ENCODE results near the gene SLC25A48.

The SLC25A48 gene, protein sequence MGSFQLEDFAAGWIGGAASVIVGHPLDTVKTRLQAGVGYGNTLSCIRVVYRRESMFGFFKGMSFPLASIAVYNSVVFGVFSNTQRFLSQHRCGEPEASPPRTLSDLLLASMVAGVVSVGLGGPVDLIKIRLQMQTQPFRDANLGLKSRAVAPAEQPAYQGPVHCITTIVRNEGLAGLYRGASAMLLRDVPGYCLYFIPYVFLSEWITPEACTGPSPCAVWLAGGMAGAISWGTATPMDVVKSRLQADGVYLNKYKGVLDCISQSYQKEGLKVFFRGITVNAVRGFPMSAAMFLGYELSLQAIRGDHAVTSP

GRCh38 chr5:135834639-135835529 lies at the start of gene SLC25A48:
Gene SLC25A48 (plus strand): TSS chr5:135834663. CDS start chr5:135834848, 185 bp downstream.
- peak; percentile 15 to 30 (median 26) for DNase-seq (ENCODE audit: low read depth in 3 of 3)

DNA sequence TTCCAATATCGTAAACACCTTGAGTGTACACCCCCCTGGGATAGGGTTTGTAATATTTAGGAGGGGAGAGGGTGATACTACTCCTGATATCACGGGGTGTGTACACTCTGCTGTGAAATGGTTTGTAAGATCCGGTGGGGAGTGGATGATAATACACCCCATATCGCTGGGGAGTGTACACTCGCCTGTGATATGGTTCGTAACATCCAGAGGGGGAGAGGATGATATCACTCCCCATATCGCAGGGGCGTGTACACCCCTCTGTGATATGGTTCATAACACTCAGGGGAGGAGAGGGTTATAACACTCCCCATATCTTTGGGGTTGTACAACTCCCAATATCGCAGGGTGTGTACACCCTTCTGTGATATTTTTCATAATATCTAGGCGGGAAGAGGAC lies 33.8 kb upstream of the SLC25A48 start:
- DNase-seq (ENCODE audit: low read depth in 3 of 3), result no peak

DNA sequence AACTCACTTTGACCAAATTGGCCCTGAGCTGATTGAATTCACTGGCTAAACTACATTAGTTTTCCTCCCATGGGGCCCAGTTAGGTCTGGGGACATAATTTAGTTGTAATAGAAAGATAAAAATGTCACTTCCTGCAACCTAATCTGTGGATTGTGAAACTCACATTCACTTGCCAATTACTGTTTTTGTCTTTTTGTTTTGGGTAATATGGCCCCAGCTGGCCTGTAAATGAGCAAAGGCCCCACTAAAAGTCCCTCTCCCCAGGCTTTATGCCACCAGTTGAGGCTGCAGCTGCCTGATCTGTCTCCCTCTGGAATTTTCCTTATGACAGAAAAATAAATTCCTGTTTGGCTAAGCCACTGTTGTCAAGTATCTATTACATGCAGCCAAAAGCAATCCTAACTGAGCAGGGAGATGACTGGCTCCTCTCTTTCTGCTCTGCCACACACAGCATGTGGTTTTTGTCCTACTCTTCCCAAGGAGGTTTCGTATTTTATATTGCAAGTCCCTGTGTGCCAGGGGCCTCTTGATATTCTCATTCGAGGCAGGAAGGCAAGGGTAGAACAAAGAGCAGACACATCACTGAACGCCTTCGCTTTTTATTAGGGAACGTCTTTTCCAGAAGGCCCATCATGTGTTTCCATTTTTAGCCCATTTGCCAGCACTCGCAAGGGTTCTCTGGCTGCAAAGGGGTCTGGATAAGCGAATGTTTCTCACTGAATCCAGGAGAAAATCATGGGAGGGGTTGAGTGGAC lies 24.1 kb upstream of the SLC25A48 start:
- DNase-seq (ENCODE audit: low read depth in 3 of 3), result no peak

- DNase-seq (ENCODE audit: low read depth in 3 of 3), result no peak
These were observed 23.5 kb upstream of the SLC25A48 start for GRCh38 chr5:135811007-135811406.

DNA sequence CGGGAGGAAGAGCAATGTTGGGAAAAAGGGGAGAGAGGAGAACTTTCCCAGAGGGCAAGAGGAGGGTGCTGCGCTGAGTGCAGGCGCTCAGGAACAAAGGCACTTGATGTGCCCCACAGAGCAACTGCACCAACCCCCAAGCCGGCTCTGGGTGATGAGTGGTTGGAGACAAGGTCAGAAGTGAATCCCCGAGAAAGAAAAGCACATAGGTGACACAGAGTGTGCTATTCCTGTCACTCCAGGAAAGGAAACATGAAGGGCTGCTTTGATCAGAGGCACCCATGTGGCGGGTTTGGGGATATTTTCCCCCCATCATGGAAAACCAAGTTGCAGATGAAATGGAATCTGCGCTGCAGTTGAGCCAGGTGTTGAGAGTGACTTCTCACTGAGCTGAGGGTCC lies 20.7 kb upstream of the SLC25A48 start:
- no peak for DNase-seq (ENCODE audit: low read depth in 3 of 3)

- no peak for DNase-seq (ENCODE audit: low read depth in 3 of 3)
These were observed 20.1 kb upstream of the SLC25A48 start for GRCh38 chr5:135814316-135814715.

GRCh38 chr5:135814812-135815211 lies 19.7 kb upstream of the SLC25A48 start:
- no peak for DNase-seq (ENCODE audit: low read depth in 3 of 3)

DNA sequence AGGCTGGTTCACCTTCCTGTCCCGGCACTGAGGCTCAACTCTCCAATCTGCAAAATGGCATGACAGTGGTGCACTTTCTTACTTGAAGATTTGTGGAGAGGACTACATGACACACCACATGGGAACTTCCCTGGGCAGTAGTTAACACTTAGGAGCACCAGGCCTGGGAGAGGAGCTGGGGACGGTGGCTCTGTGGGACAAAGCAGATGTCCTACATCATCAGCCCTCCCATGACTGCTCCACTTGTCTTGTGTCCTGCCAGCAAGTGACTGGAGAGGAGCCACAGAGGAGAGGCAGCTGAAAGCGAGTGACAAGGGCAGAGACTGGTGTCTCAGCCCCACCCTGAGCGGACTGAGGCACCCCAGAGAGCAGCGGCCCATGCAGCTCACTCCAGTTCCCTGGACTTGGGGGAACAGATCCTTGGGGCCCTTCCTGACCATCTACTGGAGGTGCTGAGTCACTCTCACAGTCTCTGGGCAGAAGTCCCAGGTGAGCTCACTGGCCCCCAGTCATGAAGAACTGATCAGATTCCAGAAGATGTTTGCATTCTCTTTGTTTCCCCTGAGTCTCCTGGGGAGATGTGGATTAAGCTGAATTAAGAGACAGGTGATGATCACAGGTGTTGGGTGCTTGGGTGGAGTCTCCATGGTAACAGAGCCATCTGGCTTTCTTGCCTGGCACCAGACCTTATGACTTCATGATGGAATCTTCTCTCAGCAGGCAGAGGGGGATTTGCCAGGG lies 13.2 kb upstream of the SLC25A48 start:
- no peak for DNase-seq (ENCODE audit: low read depth in 3 of 3)

DNA sequence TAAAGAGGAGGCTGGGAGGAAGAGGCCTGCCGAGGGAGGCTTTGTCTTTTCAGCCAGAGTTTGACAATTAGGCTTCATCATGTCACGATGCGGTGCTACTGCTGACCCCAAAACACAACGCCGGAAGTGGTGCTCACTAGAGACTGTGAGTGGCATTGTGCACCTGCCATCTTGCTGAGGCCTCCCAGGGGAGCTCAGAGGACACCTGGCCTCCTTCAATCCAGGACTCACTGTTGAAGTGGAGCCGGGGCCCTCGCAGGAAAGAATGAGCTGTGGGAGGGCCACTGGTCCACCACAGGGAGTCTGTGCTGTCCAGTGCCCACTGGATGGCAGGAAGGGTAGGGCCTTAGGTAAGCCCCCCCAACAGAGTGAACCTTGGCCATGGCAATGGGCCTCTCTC lies 12.7 kb upstream of the SLC25A48 start:
- DNase-seq (ENCODE audit: low read depth in 3 of 3), result no peak

GRCh38 chr5:135822286-135822685 lies 12.2 kb upstream of the SLC25A48 start:
- no peak for DNase-seq (ENCODE audit: low read depth in 3 of 3)

DNA sequence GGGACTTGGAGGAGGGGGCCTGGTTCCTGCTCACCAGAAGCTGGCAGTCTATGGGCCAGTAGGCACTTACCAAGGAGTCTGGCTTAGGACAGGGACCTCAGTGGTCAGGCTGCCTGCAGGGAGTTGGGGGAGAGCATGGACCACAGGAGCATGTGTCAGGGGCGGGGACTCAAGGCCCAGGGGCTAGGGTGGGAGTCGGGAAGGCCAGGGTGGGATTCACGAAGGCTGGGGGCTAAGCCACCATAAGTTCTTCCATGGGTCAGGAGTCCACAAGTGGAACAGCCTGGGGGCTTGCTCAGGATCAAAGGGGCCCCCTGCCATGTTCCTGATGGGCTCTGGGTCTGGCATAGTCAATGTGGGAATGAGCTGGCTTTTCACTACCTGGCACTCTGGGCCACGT lies 11.5 kb upstream of the SLC25A48 start:
- no peak for DNase-seq (ENCODE audit: low read depth in 3 of 3)

GRCh38 chr5:135823881-135824280 lies 10.6 kb upstream of the SLC25A48 start:
- DNase-seq (ENCODE audit: low read depth in 3 of 3), result no peak

- no peak for DNase-seq (ENCODE audit: low read depth in 3 of 3)
These were observed 9.9 kb upstream of the SLC25A48 start for GRCh38 chr5:135824541-135825041.

DNA sequence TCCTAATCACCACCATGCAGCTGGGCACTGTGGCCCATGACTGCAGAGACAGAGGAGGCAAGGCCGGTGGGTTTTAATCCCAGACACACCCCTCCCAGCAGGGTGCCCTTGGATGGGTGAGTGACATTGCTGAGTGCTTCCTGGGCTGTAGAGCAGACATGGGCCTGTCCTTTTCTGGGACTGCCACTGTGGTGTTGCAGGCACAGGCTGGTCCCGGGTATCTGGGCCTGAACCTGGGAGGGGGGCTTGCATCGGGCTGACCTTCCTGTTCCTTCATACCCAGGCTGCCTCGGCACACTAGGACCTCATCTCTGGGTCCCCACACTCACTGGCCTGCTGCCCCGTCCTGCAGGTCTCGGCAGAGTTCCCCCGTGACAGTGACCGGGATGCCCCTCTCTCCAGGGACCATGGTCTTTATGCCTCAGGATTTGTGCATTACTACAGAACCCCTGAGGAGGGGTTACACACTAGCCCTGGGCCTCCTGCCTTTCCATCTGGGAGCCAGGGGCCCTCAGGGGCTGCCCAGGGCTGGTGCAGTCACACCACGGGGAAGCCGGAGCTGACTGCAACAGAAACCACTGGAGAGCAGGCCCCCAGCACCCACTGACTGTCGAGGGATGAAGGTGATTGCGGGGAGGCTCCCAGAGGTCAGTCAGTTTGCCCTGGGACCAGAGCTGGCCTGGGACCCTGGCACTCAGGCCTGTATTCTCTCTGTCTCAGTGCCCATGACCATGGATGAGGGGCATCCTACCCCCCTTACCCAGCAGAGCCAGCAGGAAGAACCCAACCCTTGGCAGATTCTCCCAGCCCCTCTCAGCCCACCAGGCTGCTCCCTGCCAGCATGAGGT lies 8.9 kb upstream of the SLC25A48 start:
- DNase-seq (ENCODE audit: low read depth in 3 of 3), result no peak

- no peak for DNase-seq (ENCODE audit: low read depth in 3 of 3)
These were observed 8.3 kb upstream of the SLC25A48 start for GRCh38 chr5:135826221-135826525.

DNA sequence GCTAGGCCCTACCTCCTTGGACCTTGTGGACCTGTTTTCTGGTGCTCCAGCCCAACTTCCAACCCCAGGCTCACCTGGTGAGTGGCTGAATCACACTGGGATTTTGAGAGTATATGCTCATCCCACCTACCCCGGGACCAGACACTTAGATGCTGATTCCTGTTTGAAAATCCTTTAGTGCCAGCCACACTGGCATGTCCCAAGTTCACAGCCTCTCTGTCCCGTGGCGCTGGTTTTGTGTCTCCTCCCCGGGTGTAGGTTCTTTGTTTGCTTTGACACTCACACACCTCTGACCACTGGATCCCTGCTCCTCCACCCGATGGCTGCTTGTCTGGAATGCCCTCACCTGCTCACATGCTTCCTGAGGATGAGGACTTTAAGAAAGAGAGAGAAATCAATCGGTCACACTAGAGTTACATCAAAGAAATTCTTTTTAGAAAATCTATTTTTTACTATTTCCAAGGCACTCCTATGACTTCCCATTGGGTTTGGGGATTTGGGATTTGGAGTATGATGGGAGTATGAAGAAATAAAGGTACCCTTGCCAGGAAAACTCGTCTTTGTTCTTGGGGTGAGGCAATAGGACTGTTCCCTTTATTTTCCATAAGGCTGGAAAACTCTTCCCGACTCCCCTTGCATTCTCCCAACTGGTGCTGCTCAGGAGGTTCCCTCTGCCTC lies 7.3 kb upstream of the SLC25A48 start:
- no peak for DNase-seq (ENCODE audit: low read depth in 3 of 3)

DNA sequence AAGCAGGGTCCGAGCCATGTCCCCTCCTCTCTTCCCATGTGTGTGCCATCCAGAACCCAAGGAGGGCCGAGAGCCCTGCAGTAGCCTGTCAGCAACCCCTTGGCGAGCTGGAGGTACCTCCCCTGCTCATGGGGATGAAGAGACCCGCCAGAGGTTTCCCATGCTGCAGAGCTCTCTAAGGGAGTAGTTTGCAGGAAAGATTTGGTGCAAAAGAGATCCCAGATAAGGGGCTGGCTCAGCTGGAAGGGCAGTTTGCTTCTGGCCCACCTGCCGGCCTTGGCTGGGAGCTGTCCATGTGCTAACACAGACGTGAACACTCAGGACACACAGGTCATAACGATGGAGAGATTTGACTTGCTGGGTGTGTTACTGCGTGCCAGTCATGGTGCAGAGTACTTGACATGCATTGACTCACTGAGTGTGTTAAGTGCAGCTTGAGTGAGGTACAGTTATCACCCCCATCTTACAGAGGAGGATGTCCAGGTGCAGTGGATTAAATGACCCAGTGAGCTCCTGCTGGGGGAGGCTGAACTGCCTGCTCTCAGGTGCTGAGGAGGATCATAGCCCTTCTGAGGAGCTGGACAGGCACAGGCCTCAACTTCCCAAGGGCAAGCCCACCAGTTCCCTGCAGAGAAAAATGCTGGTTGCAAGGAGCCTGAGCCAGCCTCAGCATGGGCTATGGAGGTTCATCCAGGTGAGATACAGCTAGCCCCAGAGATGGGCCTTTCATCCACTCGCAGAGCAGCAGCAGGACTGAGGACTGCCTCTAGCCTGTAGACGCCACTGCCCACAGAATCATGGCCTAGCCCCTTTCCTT lies 6.3 kb upstream of the SLC25A48 start:
- DNase-seq (ENCODE audit: low read depth in 3 of 3), result no peak

GRCh38 chr5:135828782-135829127 lies 5.7 kb upstream of the SLC25A48 start:
- DNase-seq (ENCODE audit: low read depth in 3 of 3), result no peak

DNA sequence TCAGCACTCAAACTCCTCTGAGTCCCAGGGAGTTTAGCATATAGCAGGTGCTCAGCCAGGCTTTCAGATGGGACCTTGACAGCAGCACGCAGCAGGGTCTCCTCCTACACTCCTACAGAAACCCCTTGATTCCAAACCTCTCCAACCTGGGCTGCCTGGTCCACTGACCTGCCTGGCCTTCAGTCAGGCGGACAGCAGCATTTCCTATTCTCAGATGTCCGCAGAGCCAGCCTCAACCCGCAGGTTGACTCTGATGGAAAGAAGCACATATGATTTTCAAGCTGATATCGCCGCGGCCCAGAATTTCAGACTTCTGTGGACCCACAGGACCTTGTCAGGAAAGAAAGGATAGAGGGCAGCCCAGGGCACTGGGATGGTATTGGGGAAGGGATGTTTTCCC lies 5.3 kb upstream of the SLC25A48 start:
- DNase-seq (ENCODE audit: low read depth in 3 of 3), result no peak
